OCI-LY1 (cell line): ENCODE results near the gene ETV6.

Source experiments
- H2AFZ ChIP-seq: fragments of 200-600 bp; sonication (generic), shearing (Covaris generic); 2 replicates; pipeline ENCODE4 v1.6.0; 2014; ENCODE audit warnings: antibody characterized with exemption, mild to moderate bottlenecking, low read length
- H3F3A ChIP-seq: fragments of 200-600 bp; sonication (generic), shearing (Covaris generic); 2 replicates; pipeline ENCODE4 v1.6.0; 2014; ENCODE audit warnings: mild to moderate bottlenecking, antibody characterized with exemption, low read length, moderate library complexity; ENCODE audit not compliant: insufficient read depth
- H3K27ac ChIP-seq: fragments of 200-600 bp; sonication (generic); 2 replicates; pipeline ENCODE4 v1.5.1; 2014; ENCODE audit warnings: low read length, mixed run types, mild to moderate bottlenecking, low read depth; ENCODE audit not compliant: poor library complexity, severe bottlenecking
- H3K27me3 ChIP-seq: fragments of 200-600 bp; sonication (generic); 2 replicates; pipeline ENCODE4 v1.6.0; 2014; ENCODE audit warnings: antibody characterized with exemption, mild to moderate bottlenecking, low read length, moderate library complexity; ENCODE audit not compliant: insufficient read depth
- H3K36me3 ChIP-seq: fragments of 200-600 bp; sonication (generic); 2 replicates; pipeline ENCODE4 v1.6.1; 2014; ENCODE audit warnings: mild to moderate bottlenecking, antibody characterized with exemption, low read length, moderate library complexity, mixed read lengths; ENCODE audit not compliant: insufficient read depth
- H3K4me1 ChIP-seq: fragments of 200-600 bp; sonication (generic); 2 replicates; pipeline ENCODE4 v1.5.1; 2014; ENCODE audit warnings: mild to moderate bottlenecking, low read length, moderate library complexity; ENCODE audit not compliant: insufficient read depth, severe bottlenecking
- H3K4me2 ChIP-seq: fragments of 200-600 bp; sonication (generic), shearing (Covaris generic); 2 replicates; pipeline ENCODE4 v1.6.1; 2014; ENCODE audit warnings: low read length
- H3K4me3 ChIP-seq: fragments of 200-600 bp; sonication (generic); 2 replicates; pipeline ENCODE4 v1.5.1; 2014; ENCODE audit warnings: low read length, low read depth, mild to moderate bottlenecking, mixed read lengths; ENCODE audit not compliant: poor library complexity, severe bottlenecking
- H3K79me2 ChIP-seq: fragments of 200-600 bp; shearing (Covaris generic); 2 replicates; pipeline ENCODE4 v1.6.1; 2016; ENCODE audit warnings: mixed run types, low read length, mixed read lengths; ENCODE audit not compliant: insufficient read depth
- H3K9ac ChIP-seq: fragments of 200-600 bp; sonication (generic), shearing (Covaris generic); 2 replicates; pipeline ENCODE4 v1.6.1; 2014; ENCODE audit warnings: mild to moderate bottlenecking, low read length, mixed read lengths
- H3K9me2 ChIP-seq: fragments of 200-600 bp; sonication (generic), shearing (Covaris generic); 2 replicates; pipeline ENCODE4 v1.6.1; 2014; ENCODE audit warnings: low read depth, mild to moderate bottlenecking, low read length, mixed read lengths
- H3K9me3 ChIP-seq: fragments of 200-600 bp; shearing (Covaris generic); 2 replicates; pipeline ENCODE4 v1.6.1; 2014; ENCODE audit warnings: low read length, mixed read lengths
- H4K20me1 ChIP-seq: fragments of 200-600 bp; sonication (generic), shearing (Covaris generic); 2 replicates; pipeline ENCODE4 v1.6.0; 2016; ENCODE audit warnings: mild to moderate bottlenecking, low read length; ENCODE audit not compliant: insufficient read depth
- CTCF ChIP-seq: fragments of 200-600 bp; sonication (generic), shearing (Covaris generic); IDR thresholded peaks from 2 replicates; pipeline ENCODE4 v1.5.1; 2017; ENCODE audit warnings: mild to moderate bottlenecking, antibody characterized with exemption, low read length, moderate library complexity, mixed read lengths
- EZH2 ChIP-seq: fragments of 200-600 bp; sonication (generic), shearing (Covaris generic); IDR thresholded peaks from 2 replicates; pipeline ENCODE4 v1.8.0; 2017; ENCODE audit warnings: borderline replicate concordance, mixed run types, mild to moderate bottlenecking, antibody characterized with exemption, low read length, moderate library complexity, mixed read lengths

Gene ETV6

GRCh38 chr12:11730299-11731041 is 81.0 kb downstream of the ETV6 start:
- Histone ChIP-seq H3F3A (peaks cover 12% of the 10 kb centered on the region; the same call in 1 of the 2 replicates), H3K9me3 (0 out of 2 replicates have a peak, but pooled peaks cover 2% of the 10 kb centered on the region), H3K27me3 (no peaks in the 10 kb centered on the region), H4K20me1 (no peaks in the 10 kb centered on the region), H3K79me2 (no peaks in the 10 kb centered on the region), H2AFZ (no peak overlapping the region), H3K36me3 (no peaks in the 10 kb centered on the region; the same call in 1 of the 2 replicates), H3K9ac (peak overlapping the region; percentile 68), H3K4me2 (peak overlapping the region; percentile 64), H3K27ac (peak overlapping the region; percentile 98), H3K9me2 (no peaks in the 10 kb centered on the region), H3K4me3 (peak overlapping the region; percentile 46), H3K4me1 (peaks cover 95% of the 10 kb centered on the region)
- TF ChIP-seq CTCF (no peak), EZH2 (no peak)

- Histone ChIP-seq H3K27ac (peak overlapping the region; percentile 98), H4K20me1 (no peaks in the 10 kb centered on the region), H3K27me3 (no peaks in the 10 kb centered on the region), H3K4me1 (peaks cover 90% of the 10 kb centered on the region), H3K79me2 (no peaks in the 10 kb centered on the region), H3K4me2 (peak overlapping the region; percentile 64), H3K9me2 (no peaks in the 10 kb centered on the region), H3K4me3 (peak overlapping the region; percentile 46), H3K9me3 (0 out of 2 replicates have a peak, but pooled peaks cover under 1% of the 10 kb centered on the region), H3F3A (peaks cover 12% of the 10 kb centered on the region; the same call in 1 of the 2 replicates), H3K9ac (peak overlapping the region; percentile 68), H2AFZ (no peak overlapping the region), H3K36me3 (no peaks in the 10 kb centered on the region; the same call in 1 of the 2 replicates)
- TF ChIP-seq EZH2, result no peak
- no peak for TF ChIP-seq CTCF
These were observed 81.5 kb downstream of the ETV6 start for GRCh38 chr12:11731042-11731357.

GRCh38 chr12:11731455-11731854 is 82.0 kb downstream of the ETV6 start:
- Histone ChIP-seq H3K4me3 (peak overlapping the region; percentile 46), H3K79me2 (no peaks in the 10 kb centered on the region), H4K20me1 (no peaks in the 10 kb centered on the region), H3K36me3 (no peaks in the 10 kb centered on the region), H2AFZ (no peak overlapping the region), H3K4me2 (peak overlapping the region; percentile 64), H3K27ac (peak overlapping the region; percentile 98), H3K4me1 (peaks cover 89% of the 10 kb centered on the region), H3K27me3 (no peaks in the 10 kb centered on the region), H3K9ac (peak overlapping the region; percentile 68), H3K9me2 (no peaks in the 10 kb centered on the region), H3F3A (peaks cover 12% of the 10 kb centered on the region; the same call in 1 of the 2 replicates), H3K9me3 (no peaks in the 10 kb centered on the region)
- TF ChIP-seq CTCF, result no peak
- no peak for TF ChIP-seq EZH2
